Measurements from ENCODE around the gene ESYT2. TPM values are rescaled to one million over a fixed set of nuclear protein-coding genes. Genes with fewer than 3 reads are reported as not detected.
"Not testable (repeated sequence)": the region's sequence is repeated elsewhere in the genome, so short reads cannot be mapped to it uniquely, and the experiment has no call there.

ESYT2 gene
- total and polyA plus RNA-seq, 2 donors (not counting 1 experiment from before 2014, with no cell fraction given) = 66.0 to 93.0 TPM

GRCh38 chr7:158842486-158842885, 13.2 kb upstream of the ESYT2 start:
- Histone ChIP-seq H3K9me3 (ENCODE audit: control insufficient read depth, insufficient read depth, low read depth, low read length) (no peaks in the 10 kb centered on the region), H3K9ac (ENCODE audit: insufficient read depth, low read length) (no peak overlapping the region), H2AFZ (ENCODE audit: low read length) (no peak overlapping the region), H4K20me1 (ENCODE audit: control insufficient read depth, extremely low read depth, insufficient read depth, low read length) (no peaks in the 10 kb centered on the region), H3K4me2 (ENCODE audit: extremely low read depth, insufficient read depth, low read length) (no peak overlapping the region), H3K27ac (ENCODE audit: insufficient read depth, low read length) (no peak overlapping the region), H3K4me1 (ENCODE audit: control insufficient read depth, extremely low read depth, insufficient read depth, low read length) (no peaks in the 10 kb centered on the region), H3K4me3 (replicated peaks in 1 of 4; ENCODE audit: control extremely low read depth in 1 of 4, insufficient read depth in 1 of 4, low read depth in 3 of 4, low read length in 4 of 4) (no peak overlapping the region), H3K27me3 (ENCODE audit: control insufficient read depth, insufficient read depth, low read length) (no peaks in the 10 kb centered on the region), H3K79me2 (ENCODE audit: control insufficient read depth, insufficient read depth, low read length) (no peaks in the 10 kb centered on the region), H3K36me3 (ENCODE audit: control insufficient read depth, insufficient read depth, low read length) (no peaks in the 10 kb centered on the region)
- no peak for DNase-seq (ENCODE audit: low read depth in 2 of 2)
- TF ChIP-seq EZH2 (IDR thresholded peaks at IDR 0.05; ENCODE audit: low read length, missing control alignments) (no peak), CTCF (conservative IDR thresholded peaks at IDR 0.05 in 1 of 2, IDR thresholded peaks at IDR 0.05 in 1 of 2; ENCODE audit: low read depth in 1 of 2, low read length in 2 of 2) (no peak)

GRCh38 chr7:158840604-158841003, 11.3 kb upstream of the ESYT2 start:
- H3K4me2 ChIP-seq (ENCODE audit: extremely low read depth, insufficient read depth, low read length) = no peak overlapping the region
- no peaks in the 10 kb centered on the region for H3K79me2 ChIP-seq (ENCODE audit: control insufficient read depth, insufficient read depth, low read length)
- no peaks in the 10 kb centered on the region for H4K20me1 ChIP-seq (ENCODE audit: control insufficient read depth, extremely low read depth, insufficient read depth, low read length)
- H3K9ac ChIP-seq (ENCODE audit: insufficient read depth, low read length) = no peak overlapping the region
- no peak overlapping the region for H2AFZ ChIP-seq (ENCODE audit: low read length)
- H3K4me3 ChIP-seq (replicated peaks in 1 of 4; ENCODE audit: control extremely low read depth in 1 of 4, insufficient read depth in 1 of 4, low read depth in 3 of 4, low read length in 4 of 4) = no peak overlapping the region
- H3K4me1 ChIP-seq (ENCODE audit: control insufficient read depth, extremely low read depth, insufficient read depth, low read length) = no peaks in the 10 kb centered on the region
- no peaks in the 10 kb centered on the region for H3K9me3 ChIP-seq (ENCODE audit: control insufficient read depth, insufficient read depth, low read depth, low read length)
- no peaks in the 10 kb centered on the region for H3K27me3 ChIP-seq (ENCODE audit: control insufficient read depth, insufficient read depth, low read length)
- H3K36me3 ChIP-seq (ENCODE audit: control insufficient read depth, insufficient read depth, low read length) = no peaks in the 10 kb centered on the region
- no peak for TF ChIP-seq CTCF (conservative IDR thresholded peaks at IDR 0.05 in 1 of 2, IDR thresholded peaks at IDR 0.05 in 1 of 2; ENCODE audit: low read depth in 1 of 2, low read length in 2 of 2)
- no peak for TF ChIP-seq EZH2 (IDR thresholded peaks at IDR 0.05; ENCODE audit: low read length, missing control alignments)
- no peak overlapping the region for H3K27ac ChIP-seq (ENCODE audit: insufficient read depth, low read length)
- no peak for DNase-seq (ENCODE audit: low read depth in 2 of 2)

GRCh38 chr7:158839177-158839576, 9.9 kb upstream of the ESYT2 start:
- not testable (repeated sequence) for H3K27ac ChIP-seq (ENCODE audit: insufficient read depth, low read length); H3K79me2 ChIP-seq (ENCODE audit: control insufficient read depth, insufficient read depth, low read length); H3K27me3 ChIP-seq (ENCODE audit: control insufficient read depth, insufficient read depth, low read length); H3K36me3 ChIP-seq (ENCODE audit: control insufficient read depth, insufficient read depth, low read length); H3K4me3 ChIP-seq (replicated peaks in 1 of 4; ENCODE audit: control extremely low read depth in 1 of 4, insufficient read depth in 1 of 4, low read depth in 3 of 4, low read length in 4 of 4); H3K4me1 ChIP-seq (ENCODE audit: control insufficient read depth, extremely low read depth, insufficient read depth, low read length); H3K9me3 ChIP-seq (ENCODE audit: control insufficient read depth, insufficient read depth, low read depth, low read length); H4K20me1 ChIP-seq (ENCODE audit: control insufficient read depth, extremely low read depth, insufficient read depth, low read length); H3K4me2 ChIP-seq (ENCODE audit: extremely low read depth, insufficient read depth, low read length); H2AFZ ChIP-seq (ENCODE audit: low read length); H3K9ac ChIP-seq (ENCODE audit: insufficient read depth, low read length); DNase-seq (ENCODE audit: low read depth in 2 of 2)

All from fibroblast of lung (primary cell).